ENCODE data around the gene PANK2.

DNA sequence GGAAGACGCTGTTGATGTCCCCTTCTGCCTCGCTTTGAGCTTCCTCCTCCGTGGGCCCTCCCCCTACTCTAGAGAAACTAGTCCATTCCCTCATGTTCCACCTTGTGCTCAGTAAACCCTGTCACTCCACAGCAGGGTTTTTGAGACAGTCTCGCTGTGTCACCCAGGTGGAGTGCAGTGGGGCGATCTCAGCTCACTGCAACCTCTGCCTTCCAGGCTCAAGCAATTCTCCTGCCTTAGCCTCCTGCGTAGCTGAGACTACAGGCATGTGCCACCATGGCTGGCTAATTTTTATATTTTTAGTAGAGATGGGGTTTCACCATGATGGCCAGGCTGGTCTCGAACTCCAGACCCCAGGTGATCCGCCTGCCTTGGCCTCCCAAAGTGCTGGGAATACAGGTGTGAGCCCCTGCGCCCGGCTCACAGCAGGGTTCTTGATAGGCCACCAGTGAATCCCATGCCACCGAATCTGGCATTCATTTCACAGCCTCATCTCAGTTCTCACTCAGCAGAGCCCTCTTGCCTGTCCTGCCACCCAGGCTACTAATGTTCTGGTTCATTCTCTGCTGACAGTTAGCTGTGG lies 36.0 kb downstream of the PANK2 start:
- TF ChIP-seq, protein P1, sequence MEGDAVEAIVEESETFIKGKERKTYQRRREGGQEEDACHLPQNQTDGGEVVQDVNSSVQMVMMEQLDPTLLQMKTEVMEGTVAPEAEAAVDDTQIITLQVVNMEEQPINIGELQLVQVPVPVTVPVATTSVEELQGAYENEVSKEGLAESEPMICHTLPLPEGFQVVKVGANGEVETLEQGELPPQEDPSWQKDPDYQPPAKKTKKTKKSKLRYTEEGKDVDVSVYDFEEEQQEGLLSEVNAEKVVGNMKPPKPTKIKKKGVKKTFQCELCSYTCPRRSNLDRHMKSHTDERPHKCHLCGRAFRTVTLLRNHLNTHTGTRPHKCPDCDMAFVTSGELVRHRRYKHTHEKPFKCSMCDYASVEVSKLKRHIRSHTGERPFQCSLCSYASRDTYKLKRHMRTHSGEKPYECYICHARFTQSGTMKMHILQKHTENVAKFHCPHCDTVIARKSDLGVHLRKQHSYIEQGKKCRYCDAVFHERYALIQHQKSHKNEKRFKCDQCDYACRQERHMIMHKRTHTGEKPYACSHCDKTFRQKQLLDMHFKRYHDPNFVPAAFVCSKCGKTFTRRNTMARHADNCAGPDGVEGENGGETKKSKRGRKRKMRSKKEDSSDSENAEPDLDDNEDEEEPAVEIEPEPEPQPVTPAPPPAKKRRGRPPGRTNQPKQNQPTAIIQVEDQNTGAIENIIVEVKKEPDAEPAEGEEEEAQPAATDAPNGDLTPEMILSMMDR (IDR thresholded peaks at IDR 0.05; ENCODE audit: insufficient read depth, low read depth, low read length), result no peak
- no peak for TF ChIP-seq EZH2 (IDR thresholded peaks at IDR 0.05; ENCODE audit: insufficient read depth, low read length)
